Esophagus squamous epithelium (tissue), 5 donors: Measurements from ENCODE around the gene SMAP2. TPM values are rescaled to one million over a fixed set of nuclear protein-coding genes. Genes with fewer than 3 reads are reported as not detected.

Experiments used
- DNase-seq: peaks from one replicate; lab custom pipeline; 2025; lab: John Stamatoyannopoulos, UW
- H3K27ac ChIP-seq, 4 donors: fragments of 200-600 bp; sonication (generic); one replicate each; pipeline ENCODE4 v1.5.1; 2016 to 2019; ENCODE audit warnings: mild to moderate bottlenecking in 1 of 4
- H3K27me3 ChIP-seq, 4 donors: fragments of 200-600 bp; sonication (generic); 1 replicate in 3 of 4; 2 replicates in 1 of 4; pipeline versions ENCODE4 v1.5.1 to v1.6.0; 2017 to 2021; ENCODE audit warnings: antibody characterized with exemption in 1 of 4
- H3K36me3 ChIP-seq, 3 donors: fragments of 200-600 bp; sonication (generic); one replicate each; pipeline ENCODE4 v1.5.1; 2016 to 2019
- H3K4me1 ChIP-seq, 3 donors: fragments of 200-600 bp; sonication (generic); one replicate each; pipeline ENCODE4 v1.5.1; 2017 to 2019
- H3K4me3 ChIP-seq, 4 donors: fragments of 200-600 bp; sonication (generic); 1 replicate in 3 of 4; 2 replicates in 1 of 4; pipeline ENCODE4 v1.5.1; 2016 to 2019; ENCODE audit warnings: mild to moderate bottlenecking in 2 of 4, moderate library complexity in 1 of 4
- H3K9me3 ChIP-seq, 3 donors: fragments of 200-600 bp; sonication (generic); one replicate each; pipeline ENCODE4 v1.5.1; 2016 to 2019
- POLR2A ChIP-seq, 4 donors: fragments of 450-650 bp; IDR thresholded peaks; one replicate each; pipeline ENCODE4 v1.6.1; 2017; ENCODE audit warnings: antibody characterized with exemption in 4 of 4, mild to moderate bottlenecking in 4 of 4, moderate library complexity in 3 of 4
- WGBS, 2 donors: methylation state at CpG; one replicate each; pipeline ENCODE4 v1.1.5; 2018; 5-methylcytosine and 5-hydroxymethylcytosine counted together
- intact Hi-C: fragments of 100-400 bp; cut with DNase I; formaldehyde crosslinking; loops from one replicate; pipeline ENCODE4 v1.15.0; 2022
- total RNA-seq, 4 donors: library from RNA; depleted of rRNA; stranded (reverse); fragments of >200 nt; gene quantifications; one replicate each; pipeline ENCODE4 v1.1.0, GENCODE V29; 2016
- TF ChIP-seq, protein P1 (sequence below), 6 experiments: fragments of 450-650 bp in 4 of 6; fragments of 200-600 bp in 2 of 6; sonication (generic) in 2 of 6; IDR thresholded peaks; one replicate each; pipeline ENCODE4 v1.5.1; 2016 to 2019; ENCODE audit warnings: antibody characterized with exemption in 6 of 6, mild to moderate bottlenecking in 4 of 6, moderate library complexity in 4 of 6
- donor health status: DM: yes; HTN: yes; CAD: no.

Gene SMAP2
- total RNA-seq, 4 donors from 2014 or later = 15.1 to 34.9 (median 23.8) TPM

GRCh38 chr1:40383488-40384412 lies 10.2 kb downstream of the SMAP2 start:
- peak overlapping the region in 2 of 4 donors; percentile 3 to 31 for H3K4me3 ChIP-seq
- H3K4me1 ChIP-seq = peaks cover 10 to 78% (median 16%) of the 10 kb centered on the region in 3 donors

GRCh38 chr1:40384413-40384762 lies 10.9 kb downstream of the SMAP2 start:
- peaks cover 10 to 84% (median 19%) of the 10 kb centered on the region in 3 donors for H3K4me1 ChIP-seq
- intact Hi-C loops = no loop called here
- DNase-seq = no peak
- peaks cover 0 to 8% (median 0%) of the 10 kb centered on the region in 3 donors for H3K36me3 ChIP-seq
- 30 to 43% methylated on average over 2 of the region's 2 CpGs for WGBS, 2 donors
- TF ChIP-seq, protein P1, sequence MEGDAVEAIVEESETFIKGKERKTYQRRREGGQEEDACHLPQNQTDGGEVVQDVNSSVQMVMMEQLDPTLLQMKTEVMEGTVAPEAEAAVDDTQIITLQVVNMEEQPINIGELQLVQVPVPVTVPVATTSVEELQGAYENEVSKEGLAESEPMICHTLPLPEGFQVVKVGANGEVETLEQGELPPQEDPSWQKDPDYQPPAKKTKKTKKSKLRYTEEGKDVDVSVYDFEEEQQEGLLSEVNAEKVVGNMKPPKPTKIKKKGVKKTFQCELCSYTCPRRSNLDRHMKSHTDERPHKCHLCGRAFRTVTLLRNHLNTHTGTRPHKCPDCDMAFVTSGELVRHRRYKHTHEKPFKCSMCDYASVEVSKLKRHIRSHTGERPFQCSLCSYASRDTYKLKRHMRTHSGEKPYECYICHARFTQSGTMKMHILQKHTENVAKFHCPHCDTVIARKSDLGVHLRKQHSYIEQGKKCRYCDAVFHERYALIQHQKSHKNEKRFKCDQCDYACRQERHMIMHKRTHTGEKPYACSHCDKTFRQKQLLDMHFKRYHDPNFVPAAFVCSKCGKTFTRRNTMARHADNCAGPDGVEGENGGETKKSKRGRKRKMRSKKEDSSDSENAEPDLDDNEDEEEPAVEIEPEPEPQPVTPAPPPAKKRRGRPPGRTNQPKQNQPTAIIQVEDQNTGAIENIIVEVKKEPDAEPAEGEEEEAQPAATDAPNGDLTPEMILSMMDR (IDR thresholded peaks at IDR 0.05) = no peak
- TF ChIP-seq POLR2A (IDR thresholded peaks at IDR 0.05) = no peak
- no peaks in the 10 kb centered on the region for H3K9me3 ChIP-seq
- H3K4me3 ChIP-seq = peak overlapping the region in 1 of 4 donors; percentile 15
- no peaks in the 10 kb centered on the region for H3K27me3 ChIP-seq
- H3K27ac ChIP-seq = peak overlapping the region; percentile 71 to 91 (median 80)

More at GRCh38 chr1:40383488-40384412, 10.2 kb downstream of the SMAP2 start:
- no peaks in the 10 kb centered on the region for H3K9me3 ChIP-seq
- intact Hi-C loops = no loop called here
- TF ChIP-seq, protein P1 (IDR thresholded peaks at IDR 0.05) = no peak
- no peak for TF ChIP-seq POLR2A (IDR thresholded peaks at IDR 0.05)
- H3K27ac ChIP-seq = peak overlapping the region; percentile 71 to 91 (median 80)
- no peak for DNase-seq
- no peaks in the 10 kb centered on the region for H3K27me3 ChIP-seq
- WGBS, 2 donors = 61 to 66% methylated on average over 9 of the region's 9 CpGs
- peaks cover 0 to 2% (median 0%) of the 10 kb centered on the region in 3 donors for H3K36me3 ChIP-seq

DNA sequence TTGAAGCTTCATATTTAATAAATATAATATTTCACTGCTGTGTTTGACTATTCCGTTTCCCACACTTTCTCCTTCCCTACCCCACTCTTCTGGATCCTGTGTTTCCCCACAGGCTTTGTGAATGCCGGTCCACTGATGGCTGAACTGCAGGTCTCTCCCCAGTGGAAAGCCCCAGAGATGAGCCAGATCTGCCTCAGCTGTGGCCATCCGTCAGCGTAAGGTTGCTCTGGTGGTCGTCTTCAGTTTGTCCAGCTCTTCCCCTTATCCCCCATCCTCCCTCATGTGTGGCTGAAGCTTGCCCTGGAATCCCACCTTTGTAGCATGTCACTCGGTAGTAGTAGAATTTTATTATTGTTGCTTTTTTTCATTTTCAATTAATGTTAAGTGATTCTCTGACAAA lies 11.4 kb downstream of the SMAP2 start:
- Histone ChIP-seq H3K4me1 (peaks cover 10 to 84% (median 23%) of the 10 kb centered on the region in 3 donors), H3K27ac (peak overlapping the region; percentile 71 to 91 (median 80)), H3K4me3 (no peak overlapping the region), H3K27me3 (no peaks in the 10 kb centered on the region), H3K9me3 (no peaks in the 10 kb centered on the region), H3K36me3 (peaks cover 0 to 8% (median 0%) of the 10 kb centered on the region in 3 donors)
- WGBS, 2 donors = 75 to 77% methylated on average over 6 of the region's 6 CpGs
- intact Hi-C loops = no loop called here
- DNase-seq = no peak
- TF ChIP-seq, protein P1 (IDR thresholded peaks at IDR 0.05) = no peak
- TF ChIP-seq POLR2A (IDR thresholded peaks at IDR 0.05) = no peak

GRCh38 chr1:40385437-40386358 lies 12.2 kb downstream of the SMAP2 start:
- intact Hi-C loops = no loop called here
- H3K9me3 ChIP-seq = no peaks in the 10 kb centered on the region
- H3K27me3 ChIP-seq = no peaks in the 10 kb centered on the region
- TF ChIP-seq POLR2A (IDR thresholded peaks at IDR 0.05) = peak in 2 of 4 donors; percentile 46 to 50
- TF ChIP-seq, protein P1 (IDR thresholded peaks at IDR 0.05) = no peak
- peaks cover 0 to 8% (median 0%) of the 10 kb centered on the region in 3 donors for H3K36me3 ChIP-seq
- H3K4me3 ChIP-seq = peak overlapping the region in 1 of 4 donors; percentile 27
- 50 to 59% methylated on average over 6 of the region's 6 CpGs for WGBS, 2 donors
- H3K27ac ChIP-seq = peak overlapping the region; percentile 71 to 91 (median 80)
- H3K4me1 ChIP-seq = peaks cover 10 to 83% (median 28%) of the 10 kb centered on the region in 3 donors
- no peak for DNase-seq
